Measurements from ENCODE around the gene RHOU.

The RHOU gene

DNA sequence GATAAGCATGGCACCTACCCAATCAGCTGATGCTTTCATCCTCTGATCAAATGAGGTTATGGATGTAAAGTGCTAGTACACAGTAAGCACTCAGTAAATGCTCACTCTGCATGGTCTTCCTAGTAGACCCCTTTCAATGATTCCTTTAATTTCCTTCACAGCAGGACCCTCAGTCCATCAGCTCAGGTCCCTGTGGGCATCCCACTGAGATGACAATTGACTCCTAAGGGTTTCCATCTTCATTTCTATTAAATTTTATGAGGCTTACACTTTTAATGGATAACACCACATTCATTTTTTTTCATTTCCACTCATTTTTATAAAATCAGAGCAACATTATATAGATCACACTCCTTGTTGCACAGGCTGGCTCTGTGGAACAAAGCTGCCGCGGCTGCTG is 12.8 kb downstream of the RHOU start:
- ATAC-seq, result no peak
- Mint-ChIP-seq H3K4me1 (no peaks in the 10 kb centered on the region), H3K27ac (no peak overlapping the region), H3K9me3 (no peaks in the 10 kb centered on the region), H3K4me3 (no peak overlapping the region), H3K27me3 (no peaks in the 10 kb centered on the region)
- DNase-seq, result no peak

DNA sequence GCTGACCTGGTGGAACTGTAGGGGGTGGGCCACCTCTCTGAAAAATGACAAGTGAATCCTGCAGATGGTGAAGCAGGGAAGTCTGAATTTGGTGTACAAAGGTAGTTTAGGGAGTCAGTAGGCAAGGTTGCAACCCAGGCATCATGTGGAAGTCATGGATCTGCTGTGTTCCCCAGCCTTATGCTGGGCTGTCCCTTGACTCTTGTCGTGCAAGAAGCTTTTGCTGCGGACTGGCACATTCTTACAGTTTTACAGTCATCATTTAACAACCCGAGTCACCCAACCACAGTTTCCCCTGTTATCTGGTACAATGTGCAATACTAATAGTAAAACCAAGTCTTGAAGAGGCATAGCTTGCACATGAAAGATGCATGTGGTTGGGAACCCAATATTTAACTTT is 13.2 kb downstream of the RHOU start:
- DNase-seq (peak in 1 of 2 donors; percentile 15), ATAC-seq (peak; percentile 69)
- Mint-ChIP-seq H3K4me3 (no peak overlapping the region), H3K27ac (no peak overlapping the region), H3K27me3 (peaks cover 3% of the 10 kb centered on the region), H3K4me1 (no peaks in the 10 kb centered on the region), H3K9me3 (no peaks in the 10 kb centered on the region)

DNA sequence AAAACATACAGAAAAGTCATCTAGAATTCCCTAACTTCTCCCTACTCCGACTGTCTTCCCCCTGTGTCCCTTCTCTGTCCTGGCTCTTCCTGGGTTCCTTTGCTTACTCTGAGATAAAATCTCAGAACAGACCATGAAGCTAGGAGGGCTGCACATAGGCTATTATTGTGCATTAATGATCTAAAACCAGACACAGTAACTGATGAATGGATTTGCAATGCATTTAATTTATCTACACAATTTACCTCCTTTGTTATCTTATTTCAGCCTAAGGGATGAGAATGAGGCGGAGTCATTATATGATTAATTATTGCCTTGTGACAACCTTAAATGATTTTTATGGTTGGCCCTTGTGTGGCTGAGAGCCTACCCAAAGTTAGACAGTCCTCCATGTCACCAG is 14.5 kb downstream of the RHOU start:
- Mint-ChIP-seq H3K4me1 (no peaks in the 10 kb centered on the region), H3K9me3 (no peaks in the 10 kb centered on the region), H3K27ac (no peak overlapping the region), H3K4me3 (no peak overlapping the region), H3K27me3 (peaks cover 12% of the 10 kb centered on the region)
- ATAC-seq (no peak), DNase-seq (no peak)

DNA sequence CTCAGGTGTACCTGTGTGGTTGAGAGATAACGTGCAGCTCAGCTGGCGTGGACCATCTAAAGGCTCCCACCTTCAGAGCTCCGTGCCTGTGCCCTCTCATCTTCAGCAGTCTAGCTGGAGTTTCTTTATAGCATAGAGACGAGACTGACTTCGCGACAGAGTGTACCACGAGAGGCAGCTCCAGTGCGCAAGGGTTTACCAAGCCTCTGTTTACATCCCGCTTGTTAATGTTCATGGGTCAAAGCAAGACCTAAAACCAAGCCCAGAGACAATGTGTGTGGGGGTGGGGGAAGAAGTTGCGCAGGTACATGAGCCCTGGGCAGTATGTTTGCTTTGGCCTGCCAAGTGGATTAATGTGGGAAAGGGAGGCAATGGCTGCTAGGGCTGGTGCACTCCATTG is 15.6 kb downstream of the RHOU start:
- no peaks in the 10 kb centered on the region for H3K9me3 Mint-ChIP-seq
- H3K4me3 Mint-ChIP-seq, result no peak overlapping the region
- H3K4me1 Mint-ChIP-seq, result peaks cover 9% of the 10 kb centered on the region
- H3K27me3 Mint-ChIP-seq, result peaks cover 23% of the 10 kb centered on the region
- no peak overlapping the region for H3K27ac Mint-ChIP-seq
- ATAC-seq (no peak), DNase-seq (no peak)

DNA sequence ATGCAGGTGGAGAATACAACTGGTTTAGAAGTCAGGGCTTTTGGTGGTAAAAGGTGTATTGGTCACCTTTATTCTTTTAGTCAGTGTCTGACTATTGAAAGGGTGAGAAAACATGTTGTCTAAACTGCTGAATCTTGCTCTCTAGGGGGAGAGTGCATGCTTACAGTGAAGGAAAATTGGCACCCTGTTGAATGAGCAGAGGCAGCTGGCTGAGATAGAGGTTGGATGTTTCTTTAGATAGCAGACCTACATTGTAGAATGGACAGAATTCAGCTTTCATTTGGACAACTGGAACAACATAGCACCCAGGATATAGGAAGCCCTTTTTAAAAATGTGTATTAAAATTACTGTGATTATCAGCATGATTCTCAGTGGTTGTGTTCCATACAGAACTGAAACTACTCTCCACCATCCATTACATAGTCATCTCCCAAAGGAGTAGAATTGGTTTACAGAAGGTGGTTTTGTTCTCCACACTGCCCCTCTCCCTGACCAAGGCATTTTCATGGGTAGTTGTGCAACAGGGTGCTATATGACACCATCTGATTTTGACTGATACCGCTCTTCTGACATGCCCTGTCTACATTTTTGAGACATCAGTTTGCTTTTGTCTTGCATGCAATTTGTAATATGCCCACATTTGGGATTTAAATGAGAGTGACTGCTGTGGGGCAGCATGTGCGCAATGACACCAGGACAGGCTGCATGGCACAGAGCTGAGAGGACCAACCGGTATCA is 16.2 kb downstream of the RHOU start:
- Mint-ChIP-seq H3K27me3 (peaks cover 29% of the 10 kb centered on the region), H3K4me1 (peaks cover 13% of the 10 kb centered on the region), H3K27ac (no peak overlapping the region), H3K4me3 (no peak overlapping the region), H3K9me3 (no peaks in the 10 kb centered on the region)
- DNase-seq (peak in 1 of 2 donors; percentile 35), ATAC-seq (peak; percentile 86)

DNA sequence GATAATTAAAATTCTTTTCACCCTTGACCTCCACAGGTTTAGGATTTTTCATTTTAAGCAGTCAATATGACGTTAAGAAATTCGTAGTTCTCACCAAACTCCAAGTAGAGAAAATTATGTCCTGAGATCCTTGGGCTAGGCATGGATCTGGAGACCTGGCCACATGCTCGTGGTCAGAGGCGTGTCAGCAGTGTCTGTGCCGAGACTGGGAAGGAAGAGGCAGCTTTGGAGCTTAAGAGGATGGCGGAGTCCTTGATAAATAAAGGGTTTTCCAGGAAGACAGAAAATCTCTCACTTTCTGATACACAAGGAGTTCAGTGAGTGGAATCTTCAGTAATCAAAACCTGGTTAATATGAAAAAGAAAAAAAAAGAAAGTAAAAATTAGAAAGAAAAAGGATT is 17.0 kb downstream of the RHOU start:
- no peak overlapping the region for H3K27ac Mint-ChIP-seq
- no peak for DNase-seq
- no peak overlapping the region for H3K4me3 Mint-ChIP-seq
- peaks cover 0 to 4% of the 10 kb centered on the region in 2 donors for H3K9me3 Mint-ChIP-seq
- no peak for ATAC-seq
- H3K4me1 Mint-ChIP-seq, result peaks cover 13% of the 10 kb centered on the region
- peaks cover 37% of the 10 kb centered on the region for H3K27me3 Mint-ChIP-seq

DNA sequence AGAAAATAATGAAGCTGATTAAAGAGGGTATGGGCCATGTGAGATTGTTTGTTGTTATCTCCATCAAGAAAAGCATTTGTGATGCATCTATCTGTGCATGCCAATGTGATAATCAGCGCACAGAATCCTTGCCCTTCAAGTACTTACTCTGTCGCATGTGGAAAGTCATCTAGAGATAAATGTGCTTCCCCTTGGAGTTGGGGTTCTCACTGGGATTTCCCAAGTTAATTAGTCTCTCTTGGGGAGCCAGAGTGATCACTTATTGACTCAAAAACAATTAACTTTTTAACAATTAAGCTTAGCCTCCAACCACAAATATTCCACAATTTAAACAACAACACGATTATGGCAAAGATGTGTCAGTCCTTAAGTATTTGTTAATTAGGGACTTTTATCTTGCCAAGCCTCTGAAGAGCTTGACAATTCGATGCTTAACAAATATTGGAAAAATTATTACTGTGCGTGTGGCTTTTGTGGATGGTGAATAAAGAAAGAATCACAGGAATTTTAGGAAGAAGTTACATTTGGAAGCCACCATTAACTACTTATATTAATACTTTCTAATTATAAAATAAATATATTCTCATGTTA is 17.5 kb downstream of the RHOU start:
- peaks cover 38% of the 10 kb centered on the region for H3K27me3 Mint-ChIP-seq
- peaks cover 13% of the 10 kb centered on the region for H3K4me1 Mint-ChIP-seq
- H3K4me3 Mint-ChIP-seq, result no peak overlapping the region
- ATAC-seq, result no peak
- H3K27ac Mint-ChIP-seq, result no peak overlapping the region
- no peak for DNase-seq
- H3K9me3 Mint-ChIP-seq, result peaks cover 0 to 4% of the 10 kb centered on the region in 2 donors

DNA sequence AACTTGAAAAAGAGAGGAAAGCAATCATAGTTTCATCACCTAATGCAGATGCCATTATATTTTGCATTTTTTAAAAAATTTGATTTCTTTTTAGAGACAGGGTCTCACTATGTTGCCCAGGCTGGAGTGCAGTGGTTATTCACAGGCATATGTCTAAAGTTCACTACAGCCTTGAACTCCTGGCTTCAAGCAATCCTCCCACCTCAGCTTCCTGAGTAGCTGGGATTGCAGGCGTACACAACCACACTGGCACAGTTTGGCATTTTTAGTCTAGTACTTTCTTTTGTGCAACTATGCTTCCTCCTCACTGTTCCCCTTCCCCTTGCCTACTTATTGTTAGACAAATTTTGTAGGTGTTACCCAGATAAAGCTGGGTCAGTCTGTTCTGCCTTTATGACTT is 18.0 kb downstream of the RHOU start:
- H3K4me3 Mint-ChIP-seq, result no peak overlapping the region
- H3K9me3 Mint-ChIP-seq, result peaks cover 0 to 4% of the 10 kb centered on the region in 2 donors
- DNase-seq, result no peak
- H3K27ac Mint-ChIP-seq, result no peak overlapping the region
- no peak for ATAC-seq
- peaks cover 13% of the 10 kb centered on the region for H3K4me1 Mint-ChIP-seq
- H3K27me3 Mint-ChIP-seq, result peaks cover 39% of the 10 kb centered on the region

DNA sequence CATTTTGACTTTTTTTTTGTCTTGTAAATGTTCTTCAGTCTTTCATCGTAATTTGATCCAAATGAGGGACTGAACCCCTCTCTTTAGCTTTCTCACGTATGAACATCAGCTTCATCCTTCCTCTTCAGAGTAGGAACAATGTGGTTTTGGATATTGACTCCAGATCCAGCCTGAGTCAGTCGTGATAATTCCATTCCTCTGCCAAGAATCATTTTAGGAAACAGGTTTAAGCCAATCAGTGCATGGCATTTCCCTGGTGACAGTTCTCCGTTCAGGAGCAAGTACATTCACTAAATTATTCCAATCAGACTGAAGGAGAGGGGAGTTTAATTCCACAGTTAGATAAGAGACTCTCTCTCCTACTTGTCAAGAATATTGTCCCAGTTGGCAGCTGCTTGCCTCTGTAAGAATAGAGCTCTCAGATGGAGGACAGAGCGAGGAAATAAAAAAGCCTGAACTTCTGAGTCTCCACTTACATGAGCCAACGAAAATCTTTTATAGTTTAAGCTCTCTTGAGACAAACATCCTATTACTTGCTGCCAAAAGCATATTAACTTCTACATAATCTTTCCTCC is 18.6 kb downstream of the RHOU start:
- Mint-ChIP-seq H3K4me1 (peaks cover 13% of the 10 kb centered on the region), H3K9me3 (peaks cover 0 to 4% of the 10 kb centered on the region in 2 donors), H3K4me3 (no peak overlapping the region), H3K27ac (no peak overlapping the region), H3K27me3 (peaks cover 45% of the 10 kb centered on the region)
- DNase-seq, result no peak
- no peak for ATAC-seq

DNA sequence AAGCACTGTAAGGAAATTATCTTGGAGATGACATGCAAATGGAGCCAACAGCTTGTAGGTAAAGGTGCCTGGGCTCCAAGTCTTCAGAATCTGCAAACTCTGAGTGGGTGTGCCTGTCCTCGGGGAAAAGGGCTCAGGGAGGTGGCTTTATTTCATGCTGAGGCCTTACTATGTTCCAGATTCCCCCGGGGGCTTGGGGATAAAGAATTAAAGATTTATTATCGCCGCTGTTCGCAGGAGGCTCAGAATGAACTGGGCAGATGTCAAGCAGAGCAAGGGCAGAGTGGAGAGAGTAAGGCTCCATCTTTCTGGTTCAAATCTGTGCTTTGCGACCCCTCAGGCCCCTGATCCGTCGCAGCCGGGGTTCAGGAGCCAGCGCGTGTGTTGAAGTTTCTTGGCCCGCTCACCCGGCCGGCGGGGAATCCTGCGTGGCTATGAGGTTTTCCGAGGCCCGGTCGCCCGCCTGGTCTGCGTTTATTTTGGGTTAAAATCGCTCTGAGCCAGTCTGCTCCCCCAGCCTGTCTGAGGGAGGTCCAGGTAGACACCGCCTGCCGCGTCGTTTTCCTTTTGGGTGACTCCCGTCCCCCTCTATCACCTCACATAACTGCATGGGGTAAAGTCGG is 19.5 kb downstream of the RHOU start:
- peaks cover 13% of the 10 kb centered on the region for H3K4me1 Mint-ChIP-seq
- ATAC-seq (no peak), DNase-seq (no peak)
- H3K27ac Mint-ChIP-seq, result no peak overlapping the region
- H3K27me3 Mint-ChIP-seq, result peaks cover 49% of the 10 kb centered on the region
- H3K4me3 Mint-ChIP-seq, result no peak overlapping the region
- H3K9me3 Mint-ChIP-seq, result peaks cover 0 to 4% of the 10 kb centered on the region in 2 donors

DNA sequence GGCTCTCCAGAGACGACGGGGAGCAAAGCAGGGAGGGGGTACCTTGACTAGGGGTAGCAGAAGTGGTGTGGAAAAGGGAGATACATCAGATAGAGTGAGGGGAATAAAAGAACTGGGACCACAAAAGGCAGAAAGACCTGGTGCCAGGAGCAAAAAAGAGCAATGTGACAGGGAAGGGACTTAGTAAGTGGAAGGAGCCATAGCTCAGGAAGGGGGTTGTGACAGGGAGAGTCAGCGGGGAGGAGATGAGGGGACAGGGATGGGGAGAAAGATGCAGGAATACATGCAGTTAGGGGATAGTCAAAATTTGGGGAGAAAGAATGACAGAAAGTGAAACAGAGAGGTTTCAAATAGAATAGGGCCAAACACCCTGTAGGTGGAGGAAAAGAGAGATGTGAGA is 20.5 kb downstream of the RHOU start:
- Mint-ChIP-seq H3K4me3 (no peak overlapping the region), H3K9me3 (peaks cover 0 to 4% of the 10 kb centered on the region in 2 donors), H3K4me1 (peaks cover 13% of the 10 kb centered on the region), H3K27ac (no peak overlapping the region), H3K27me3 (peaks cover 54% of the 10 kb centered on the region)
- ATAC-seq (no peak), DNase-seq (no peak)

DNA sequence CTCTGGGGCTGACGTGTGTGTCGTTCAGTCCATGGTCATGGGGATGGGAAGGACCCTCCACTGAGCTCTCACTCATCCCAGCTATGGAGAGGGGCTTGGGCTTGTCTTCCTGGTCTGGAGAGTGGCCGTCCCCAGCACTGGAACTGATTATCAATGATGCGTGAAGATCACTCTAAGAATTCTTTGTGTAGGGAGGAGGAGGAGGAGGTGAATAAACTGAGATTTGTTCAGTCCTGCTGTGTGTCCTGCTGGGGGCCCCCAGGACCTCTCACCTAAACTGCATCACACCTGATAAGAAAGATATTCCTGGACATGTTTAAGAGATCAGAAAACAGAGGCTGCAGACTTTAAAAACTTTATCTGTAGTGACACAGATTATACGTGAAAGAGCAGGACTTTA is 21.2 kb downstream of the RHOU start:
- DNase-seq (no peak), ATAC-seq (no peak)
- Mint-ChIP-seq H3K27ac (no peak overlapping the region), H3K9me3 (peaks cover 0 to 4% of the 10 kb centered on the region in 2 donors), H3K4me3 (no peak overlapping the region), H3K4me1 (peaks cover 13% of the 10 kb centered on the region), H3K27me3 (peaks cover 54% of the 10 kb centered on the region)

DNA sequence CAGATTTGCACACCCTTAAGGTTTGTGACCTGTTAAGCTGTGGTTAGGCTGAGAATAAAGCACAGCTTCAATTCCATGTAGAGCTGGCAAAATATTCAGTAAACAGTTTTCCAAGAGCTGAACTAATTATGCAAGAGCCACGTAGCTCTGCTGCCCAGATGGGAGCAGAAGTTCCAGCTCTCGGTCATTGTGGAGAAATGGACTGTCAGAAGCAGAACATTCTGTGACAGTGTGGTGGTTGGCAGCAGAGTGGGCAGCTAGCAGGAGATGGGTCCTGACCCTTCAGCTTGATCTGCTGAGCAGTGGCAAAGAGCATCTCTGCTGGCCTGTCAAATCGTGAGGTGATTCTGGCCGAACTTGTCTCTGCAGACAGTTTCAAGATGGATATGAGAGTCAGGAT is 23.2 kb downstream of the RHOU start:
- H3K9me3 Mint-ChIP-seq, result peaks cover 0 to 4% of the 10 kb centered on the region in 2 donors
- peaks cover 13% of the 10 kb centered on the region for H3K4me1 Mint-ChIP-seq
- DNase-seq, result no peak
- no peak for ATAC-seq
- H3K27me3 Mint-ChIP-seq, result peaks cover 51% of the 10 kb centered on the region
- no peak overlapping the region for H3K4me3 Mint-ChIP-seq
- peak overlapping the region in 1 of 2 donors; percentile 19 for H3K27ac Mint-ChIP-seq

DNA sequence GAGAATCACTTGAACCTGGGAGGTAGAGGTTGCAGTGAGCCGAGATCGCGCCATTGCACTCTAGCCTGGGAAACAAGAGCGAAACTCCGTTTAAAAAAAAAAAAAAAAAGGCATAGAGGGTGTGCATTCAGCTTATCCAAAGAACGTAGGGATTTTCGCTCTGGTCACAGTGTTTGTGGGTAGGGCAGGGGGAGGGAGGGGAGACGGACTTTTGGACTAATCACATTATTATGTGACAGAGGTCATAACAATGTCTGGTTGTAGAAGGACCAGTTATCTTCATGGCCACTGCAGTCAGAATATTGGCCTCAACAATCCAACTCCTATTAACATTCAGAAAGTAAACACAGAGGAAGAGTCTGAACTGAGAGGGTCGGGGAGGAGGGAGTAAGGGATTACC is 25.7 kb downstream of the RHOU start:
- Mint-ChIP-seq H3K27ac (no peak overlapping the region), H3K9me3 (peaks cover 0 to 4% of the 10 kb centered on the region in 2 donors), H3K4me1 (peaks cover 12% of the 10 kb centered on the region), H3K4me3 (no peak overlapping the region), H3K27me3 (peaks cover 30% of the 10 kb centered on the region)
- no peak for ATAC-seq
- no peak for DNase-seq

DNA sequence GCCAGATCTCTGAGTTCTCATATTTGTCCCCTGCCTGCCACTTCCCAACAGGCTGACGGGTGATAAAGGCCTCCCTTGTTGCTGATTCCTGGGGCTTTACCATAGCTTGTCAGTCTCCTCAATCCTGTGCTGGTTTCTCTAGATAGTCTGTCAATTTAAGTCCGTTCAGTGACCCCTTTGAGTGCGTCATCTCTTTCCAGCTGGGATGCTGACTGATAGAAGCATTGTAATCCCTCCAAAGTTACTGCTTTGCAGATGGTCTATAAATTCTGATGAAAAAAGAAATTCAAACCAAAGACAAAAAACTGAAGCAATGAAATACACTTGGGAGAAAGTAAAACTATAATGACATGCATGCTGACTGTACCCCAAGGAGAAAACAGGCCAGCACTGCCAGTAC is 28.3 kb downstream of the RHOU start:
- no peaks in the 10 kb centered on the region for H3K9me3 Mint-ChIP-seq
- H3K27ac Mint-ChIP-seq, result no peak overlapping the region
- peaks cover 25% of the 10 kb centered on the region for H3K27me3 Mint-ChIP-seq
- no peak for DNase-seq
- H3K4me3 Mint-ChIP-seq, result no peak overlapping the region
- ATAC-seq, result no peak
- peaks cover 15% of the 10 kb centered on the region for H3K4me1 Mint-ChIP-seq
